GM18502 (cell line): ENCODE data around the gene OTX1.

Experiments used
- ATAC-seq: cut with Tn5 transposase; IDR thresholded peaks from one replicate; pipeline ENCODE4 v1.9.1; 2021; ENCODE audit warnings: mild to moderate bottlenecking; ENCODE audit not compliant: unreplicated experiment, poor library complexity

The OTX1 gene

DNA sequence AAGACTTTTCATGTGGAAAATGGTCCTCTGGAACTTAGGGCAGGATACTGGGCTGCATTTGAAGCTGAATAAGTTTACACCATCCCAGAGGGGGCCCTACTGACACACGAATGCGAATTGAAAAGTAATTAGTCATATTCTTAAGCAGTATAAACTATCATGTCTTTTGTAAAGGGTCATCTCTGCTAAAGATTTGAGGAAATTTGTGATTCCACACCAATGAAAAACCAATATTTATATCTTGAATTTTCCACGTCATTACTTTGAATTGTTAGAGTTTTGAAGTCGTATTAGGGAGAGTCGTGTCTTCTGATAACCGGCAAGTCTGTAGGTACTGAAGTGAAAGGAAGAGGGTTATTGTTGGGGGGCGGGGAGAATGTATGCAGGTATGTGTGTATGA is 4.1 kb upstream of the OTX1 start:
- ATAC-seq, result no peak

DNA sequence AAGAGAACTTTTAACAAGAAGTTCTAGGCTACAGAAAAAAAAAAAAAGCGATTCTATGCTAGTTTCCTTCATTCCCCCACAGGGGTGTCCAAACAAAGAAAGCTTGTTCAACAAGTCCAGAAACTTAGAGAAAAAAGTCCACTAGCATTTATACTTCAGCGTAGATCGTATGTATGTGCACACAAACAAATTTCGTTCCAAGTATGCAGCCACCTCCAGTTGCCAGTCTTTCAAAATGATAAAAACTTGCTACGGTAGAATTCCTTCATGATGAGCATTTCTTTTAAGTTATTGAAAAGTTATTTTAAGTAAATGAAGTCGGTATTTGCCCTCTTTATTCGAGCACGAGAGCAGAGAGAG is 3.7 kb upstream of the OTX1 start:
- ATAC-seq, result no peak

DNA sequence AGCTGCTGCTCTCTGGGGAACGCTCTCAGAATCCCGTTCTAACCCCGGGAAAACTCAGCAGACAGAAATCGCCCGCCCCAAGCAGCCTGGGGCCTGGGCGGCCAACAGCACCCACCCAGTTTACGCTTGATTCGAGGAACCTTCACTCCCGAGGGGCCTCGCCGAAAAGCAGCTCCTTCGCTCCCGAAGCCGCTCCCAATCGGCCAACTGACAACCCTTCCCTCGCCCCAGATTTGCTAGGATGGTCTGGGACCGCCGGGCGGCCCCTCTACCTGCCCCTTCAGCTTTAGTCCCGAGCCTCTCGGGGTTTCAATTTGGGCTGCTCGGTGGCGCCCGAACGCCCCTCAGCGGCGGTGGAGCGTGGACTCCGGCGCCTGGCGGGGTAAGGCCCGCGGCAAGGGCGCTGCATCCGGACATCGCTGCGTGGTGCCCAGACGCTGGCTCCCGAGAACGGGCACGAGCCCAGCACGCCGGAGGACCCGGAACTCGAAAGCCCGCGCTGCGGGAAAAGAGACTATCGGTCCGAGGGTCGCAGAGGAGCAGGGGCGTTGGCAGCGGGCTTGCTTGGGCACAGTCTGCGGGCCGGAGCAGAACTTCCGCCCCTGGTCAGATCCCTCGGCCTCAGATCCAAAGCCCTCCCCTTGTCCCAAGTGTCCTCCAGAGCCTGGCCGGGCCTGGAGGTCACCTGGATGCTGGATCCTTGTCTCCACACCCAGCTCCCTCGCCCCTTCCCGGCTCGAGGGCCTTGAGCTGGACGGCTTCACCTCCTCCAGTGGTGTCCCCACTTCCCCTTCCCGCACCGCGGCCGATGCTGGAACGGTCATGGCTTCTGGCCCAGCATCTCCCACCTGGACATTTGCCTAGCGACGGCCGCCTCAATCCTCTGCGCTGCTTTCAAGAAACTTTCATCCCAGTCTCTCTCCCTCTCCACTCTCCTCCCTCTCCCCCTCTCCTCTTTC is 3.0 kb upstream of the OTX1 start:
- no peak for ATAC-seq

DNA sequence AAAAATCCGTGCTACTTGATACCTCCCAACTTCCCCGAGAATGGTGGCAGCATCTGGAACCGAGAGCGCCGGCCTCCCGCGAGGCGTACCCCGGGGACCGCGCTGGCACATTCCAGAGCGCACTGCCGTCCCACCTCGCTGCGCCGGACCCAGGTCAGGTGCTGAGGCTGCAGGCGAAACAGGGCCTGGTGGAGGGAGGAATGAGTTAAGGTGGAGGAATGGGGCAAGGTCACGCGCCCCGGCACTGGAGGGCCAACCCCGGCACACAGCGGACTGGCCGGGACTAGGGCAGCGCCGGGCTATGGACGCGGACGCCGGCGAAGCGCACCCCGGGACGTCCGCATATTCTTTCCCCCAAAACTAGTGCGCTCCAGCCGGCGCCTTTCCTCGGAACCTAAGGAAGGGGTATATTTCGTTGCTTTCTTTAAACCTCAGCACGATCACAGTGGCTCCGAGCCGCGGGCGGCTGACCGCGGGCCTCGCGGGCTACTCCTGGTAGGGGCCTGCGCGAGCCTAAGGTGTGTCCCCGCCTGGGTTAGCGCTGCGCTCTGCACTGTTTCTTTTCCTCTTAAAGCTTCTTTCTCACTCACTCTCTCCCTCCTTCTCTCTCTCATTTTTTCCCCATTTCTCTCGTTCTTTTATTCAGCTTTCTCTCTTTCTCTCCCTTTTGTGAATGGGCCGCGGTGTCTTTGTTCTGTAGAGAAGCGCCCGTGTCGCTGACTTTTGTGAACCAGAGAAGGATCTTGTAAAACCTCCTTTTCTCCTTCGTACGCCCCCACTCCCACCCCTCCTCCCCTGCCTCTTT is 2.1 kb upstream of the OTX1 start:
- ATAC-seq, result no peak

DNA sequence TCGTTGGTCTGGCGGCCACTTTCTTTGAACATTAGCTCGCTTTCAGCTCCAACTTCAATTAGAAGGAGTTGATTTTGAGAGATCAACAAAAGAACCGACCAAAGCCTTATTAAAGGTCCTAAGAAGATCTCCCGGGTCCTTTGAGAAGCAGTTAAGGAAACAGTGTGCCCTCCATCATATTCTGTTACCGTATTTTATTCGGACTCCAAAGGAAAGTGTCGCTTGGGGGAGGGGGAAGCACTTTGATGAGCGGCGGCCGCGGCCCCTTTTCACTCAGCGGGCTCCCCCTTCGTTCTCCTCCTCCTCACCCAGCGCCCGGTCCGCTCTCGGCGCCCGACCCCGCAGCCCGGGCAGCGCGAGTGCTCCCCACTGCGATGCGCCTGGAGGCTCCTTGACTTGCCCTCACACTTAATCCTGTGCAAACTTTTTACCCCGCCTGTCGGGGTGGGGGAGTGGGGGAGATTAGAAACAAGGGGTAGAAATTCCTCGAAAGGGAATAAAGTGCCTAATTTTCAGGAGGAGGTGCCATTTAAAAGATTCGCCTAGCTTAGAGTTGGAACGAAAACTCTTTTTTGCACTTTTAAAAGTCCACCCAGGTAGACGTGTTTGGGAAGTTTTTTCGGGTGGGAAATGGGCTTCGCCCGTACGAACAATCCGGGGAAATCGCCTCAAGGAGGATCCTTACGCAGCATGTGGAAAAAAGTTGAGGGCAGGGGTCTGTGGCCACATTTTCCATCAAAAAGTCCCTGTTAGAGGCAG is 1.2 kb upstream of the OTX1 start:
- no peak for ATAC-seq

DNA sequence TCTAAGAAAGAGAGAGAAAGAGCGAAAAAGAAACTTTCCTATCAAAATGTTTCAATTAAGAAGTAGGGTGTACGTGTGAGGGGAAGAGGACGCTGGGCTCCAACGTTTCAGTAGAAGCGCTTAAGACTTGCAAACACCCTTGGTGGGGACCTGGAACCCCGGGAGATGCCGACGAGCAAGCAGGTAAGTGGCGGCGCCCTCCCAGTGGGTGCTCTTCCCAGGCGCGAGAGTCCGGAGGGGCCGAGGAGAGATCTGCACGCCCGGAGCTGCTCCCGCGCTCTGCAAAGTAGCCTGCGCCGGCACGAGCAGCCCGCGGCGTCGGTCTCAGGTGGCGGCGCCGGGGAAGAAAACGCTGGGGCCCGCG is 678 bp upstream of the OTX1 start:
- peak; percentile 38 for ATAC-seq

DNA sequence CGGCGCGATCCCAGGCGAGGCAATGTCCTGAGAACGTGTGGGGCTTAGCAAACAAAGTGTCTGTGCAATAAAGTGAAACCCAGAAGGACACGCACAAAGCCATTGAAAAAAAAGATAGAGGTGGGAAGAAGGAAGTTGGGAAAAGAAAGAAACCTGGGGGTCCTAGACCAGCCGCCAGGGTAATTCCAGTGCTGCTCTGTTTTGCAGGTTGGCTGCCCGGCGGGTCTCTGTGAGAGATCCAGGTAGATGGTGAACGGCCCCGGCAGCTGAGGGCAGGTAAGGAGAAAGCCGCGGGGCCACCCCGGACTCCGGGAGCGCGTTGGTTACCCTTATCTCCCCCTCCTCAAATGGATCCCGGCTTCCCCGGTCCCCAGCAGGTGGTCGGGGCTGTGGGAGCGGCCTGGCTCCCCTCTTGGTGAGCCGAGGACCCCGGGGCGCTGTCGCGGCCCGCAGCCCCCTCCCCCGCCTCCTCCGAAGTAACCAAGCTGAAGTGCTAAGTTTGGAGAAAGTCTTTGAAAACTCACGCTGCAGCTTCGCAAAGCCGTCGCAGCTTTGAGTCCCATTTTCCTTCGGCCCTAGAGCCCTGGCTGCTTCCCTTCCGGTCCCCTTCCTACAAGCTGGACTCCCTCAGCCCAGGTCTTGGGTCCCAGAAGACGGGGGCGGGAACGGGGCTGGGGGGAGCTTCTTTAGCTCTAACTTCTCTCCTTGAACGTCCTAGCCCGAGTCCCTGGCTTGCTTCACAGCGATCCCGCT is 588 bp downstream of the OTX1 start:
- no peak for ATAC-seq

DNA sequence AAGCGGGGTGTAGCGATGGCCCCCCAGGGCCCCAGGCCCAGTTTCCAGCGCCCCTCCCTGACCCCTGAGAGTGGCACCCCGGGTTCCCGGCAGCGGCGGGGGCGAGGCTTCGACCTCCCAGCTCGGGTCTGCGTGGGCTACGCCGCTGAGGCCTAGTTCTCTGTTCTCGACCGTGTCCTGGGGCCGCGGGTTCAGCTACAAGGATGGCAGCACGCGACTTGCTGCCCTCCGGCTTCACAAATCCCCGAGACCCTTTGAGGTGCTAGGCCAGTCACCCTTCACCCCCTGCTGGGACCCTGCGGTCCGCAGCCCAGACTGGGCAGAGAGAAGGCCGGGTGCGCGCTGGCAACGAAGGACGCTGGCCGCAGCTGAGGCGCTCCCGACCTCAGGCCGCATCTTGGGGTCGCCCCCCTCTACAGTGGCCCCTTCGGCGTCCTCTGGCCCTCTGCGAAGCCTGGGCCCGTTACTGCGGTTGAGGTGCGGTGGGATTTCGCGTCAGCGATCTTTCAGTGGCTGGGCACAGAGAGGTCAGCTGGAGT is 1.2 kb downstream of the OTX1 start:
- no peak for ATAC-seq

DNA sequence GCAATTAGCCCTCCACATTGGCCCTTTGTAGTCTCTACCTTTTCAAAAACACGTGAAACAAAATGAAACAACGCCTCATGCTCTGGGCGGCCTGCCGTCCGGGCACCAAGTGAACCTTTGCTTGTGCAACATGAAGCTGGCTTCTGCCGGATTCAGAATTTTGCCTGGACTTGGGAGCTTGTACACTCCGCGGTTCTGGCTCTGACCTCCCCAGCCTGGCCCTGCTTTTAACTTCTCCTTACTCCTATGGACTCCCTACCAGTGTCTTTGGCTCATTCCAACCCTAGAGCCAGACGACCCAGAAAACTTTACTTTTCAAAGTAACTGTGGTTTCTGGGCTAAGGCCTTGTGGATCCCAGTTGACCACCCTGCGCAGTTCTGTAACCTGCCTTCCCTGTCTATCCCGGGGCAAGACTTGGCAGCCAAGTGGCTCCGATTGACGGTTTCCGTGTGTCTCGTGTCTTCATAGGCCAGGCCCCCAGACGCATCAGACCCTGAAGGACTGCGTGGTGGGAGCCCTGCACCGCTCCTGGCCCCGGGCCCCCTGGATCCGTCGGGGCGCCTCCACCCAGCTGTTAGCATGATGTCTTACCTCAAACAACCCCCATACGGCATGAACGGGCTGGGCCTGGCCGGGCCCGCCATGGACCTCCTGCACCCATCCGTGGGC is 1.9 kb downstream of the OTX1 start:
- ATAC-seq, result no peak

DNA sequence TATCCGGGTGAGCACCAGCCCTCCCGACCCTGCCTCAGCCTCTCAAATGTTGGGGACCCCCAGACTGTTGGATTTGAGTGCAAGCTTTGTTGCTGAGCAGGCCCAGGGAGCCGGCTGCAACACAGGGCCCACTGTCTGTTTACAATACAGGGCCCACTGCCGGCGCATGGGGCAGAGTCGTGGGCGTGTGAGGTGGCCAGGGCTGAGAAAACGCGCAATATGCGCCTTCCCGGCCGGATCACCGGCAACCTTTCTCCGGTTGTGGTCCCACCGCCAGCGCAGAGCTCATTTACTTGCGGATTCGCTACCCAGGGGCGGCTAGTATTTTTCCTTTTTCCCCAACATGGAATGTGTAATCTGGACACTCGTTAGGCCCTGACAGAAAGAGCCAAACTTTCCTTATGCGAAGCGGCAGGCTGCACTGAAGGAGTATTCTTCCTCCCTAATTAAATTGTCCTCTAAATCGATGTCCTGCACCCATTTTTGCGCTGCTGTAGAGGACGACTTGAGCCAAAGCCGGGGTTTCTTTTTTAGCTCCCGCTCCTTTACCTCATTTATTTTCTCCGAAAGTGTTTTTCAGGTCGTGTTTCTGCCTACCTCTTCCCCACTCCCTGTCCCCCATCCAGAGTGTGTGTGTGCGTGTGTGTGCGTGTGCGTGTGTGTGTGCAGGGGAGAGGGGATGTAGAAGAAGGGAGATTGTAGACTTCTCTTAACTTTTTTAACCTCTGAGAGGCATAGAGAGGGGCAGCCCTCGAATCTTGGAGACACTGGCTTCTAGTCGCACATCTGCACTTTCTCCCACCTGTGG is 2.7 kb downstream of the OTX1 start:
- ATAC-seq, result no peak

DNA sequence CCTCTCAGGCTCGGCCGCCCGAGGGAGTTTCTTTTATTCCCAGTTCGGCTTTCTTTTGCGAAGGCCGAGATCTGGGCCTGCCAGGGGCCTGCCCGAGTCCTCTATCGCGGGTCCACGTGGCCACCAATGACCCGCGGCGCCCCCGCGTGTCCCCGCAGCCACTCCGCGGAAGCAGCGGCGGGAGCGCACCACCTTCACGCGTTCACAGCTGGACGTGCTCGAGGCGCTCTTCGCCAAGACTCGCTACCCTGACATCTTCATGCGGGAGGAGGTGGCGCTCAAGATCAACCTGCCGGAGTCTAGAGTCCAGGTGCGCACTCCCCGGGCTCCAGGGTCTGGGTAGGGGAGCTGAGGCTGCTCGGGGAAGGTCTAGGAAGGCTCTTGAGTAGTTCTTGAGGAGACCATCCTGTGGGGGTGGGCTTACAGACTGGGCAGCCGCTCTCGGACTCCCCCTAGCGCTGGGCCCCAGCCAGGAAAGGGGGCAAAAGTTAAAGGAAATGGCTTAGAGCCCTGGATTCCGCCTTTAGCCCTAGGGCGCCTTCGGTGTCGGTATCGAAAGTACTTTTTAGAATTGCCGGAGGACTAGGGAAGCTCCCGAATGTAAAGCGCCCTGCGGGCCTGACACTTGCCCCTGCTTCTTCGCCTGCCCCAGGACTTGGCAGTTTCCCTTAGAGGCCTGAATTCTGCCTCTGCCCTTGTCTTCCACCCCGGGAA is 3.4 kb downstream of the OTX1 start:
- no peak for ATAC-seq

DNA sequence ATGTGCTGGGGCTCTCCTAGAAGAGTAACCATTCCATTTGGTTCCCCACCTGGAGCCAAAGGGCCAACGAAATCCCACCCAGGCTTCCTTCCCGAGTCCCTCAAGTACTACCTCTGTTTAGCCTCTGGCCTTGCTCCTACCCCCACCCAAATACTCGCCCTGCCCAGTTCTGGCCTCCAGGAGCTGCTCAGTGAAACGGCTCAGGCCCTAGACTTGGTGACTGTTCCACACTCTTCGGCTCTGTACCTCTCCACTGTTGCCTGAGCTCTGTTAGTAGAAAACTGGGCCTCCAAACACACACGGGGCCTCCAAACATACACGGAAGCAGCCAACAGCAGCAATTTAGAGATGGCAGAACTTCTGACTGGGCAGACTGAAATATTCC is 4.2 kb downstream of the OTX1 start:
- no peak for ATAC-seq

DNA sequence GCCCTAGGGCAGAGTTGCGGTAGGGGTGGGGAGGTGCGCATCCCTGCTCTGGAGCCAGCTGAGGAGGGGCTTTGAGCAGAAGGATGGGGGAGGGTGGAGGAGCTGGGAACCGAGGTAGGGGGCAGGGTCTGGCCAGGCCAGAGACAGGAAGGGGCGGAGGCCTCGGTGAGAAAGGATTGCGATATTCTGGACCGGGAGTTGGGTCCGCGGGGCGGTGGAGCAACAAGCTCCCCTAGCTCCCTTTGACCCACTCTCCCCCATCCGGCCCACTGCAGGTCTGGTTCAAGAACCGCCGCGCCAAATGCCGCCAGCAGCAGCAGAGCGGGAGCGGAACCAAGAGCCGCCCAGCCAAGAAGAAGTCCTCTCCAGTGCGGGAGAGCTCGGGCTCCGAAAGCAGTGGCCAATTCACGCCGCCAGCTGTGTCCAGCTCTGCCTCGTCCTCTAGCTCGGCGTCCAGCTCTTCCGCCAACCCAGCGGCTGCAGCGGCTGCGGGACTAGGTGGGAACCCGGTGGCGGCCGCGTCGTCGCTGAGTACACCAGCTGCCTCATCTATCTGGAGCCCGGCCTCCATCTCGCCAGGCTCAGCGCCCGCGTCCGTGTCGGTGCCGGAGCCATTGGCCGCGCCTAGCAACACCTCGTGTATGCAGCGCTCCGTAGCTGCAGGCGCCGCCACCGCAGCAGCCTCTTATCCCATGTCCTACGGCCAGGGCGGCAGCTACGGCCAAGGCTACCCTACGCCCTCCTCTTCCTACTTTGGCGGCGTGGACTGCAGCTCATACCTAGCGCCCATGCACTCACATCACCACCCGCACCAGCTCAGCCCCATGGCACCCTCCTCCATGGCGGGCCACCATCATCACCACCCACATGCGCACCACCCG is 4.8 kb downstream of the OTX1 start:
- no peak for ATAC-seq

DNA sequence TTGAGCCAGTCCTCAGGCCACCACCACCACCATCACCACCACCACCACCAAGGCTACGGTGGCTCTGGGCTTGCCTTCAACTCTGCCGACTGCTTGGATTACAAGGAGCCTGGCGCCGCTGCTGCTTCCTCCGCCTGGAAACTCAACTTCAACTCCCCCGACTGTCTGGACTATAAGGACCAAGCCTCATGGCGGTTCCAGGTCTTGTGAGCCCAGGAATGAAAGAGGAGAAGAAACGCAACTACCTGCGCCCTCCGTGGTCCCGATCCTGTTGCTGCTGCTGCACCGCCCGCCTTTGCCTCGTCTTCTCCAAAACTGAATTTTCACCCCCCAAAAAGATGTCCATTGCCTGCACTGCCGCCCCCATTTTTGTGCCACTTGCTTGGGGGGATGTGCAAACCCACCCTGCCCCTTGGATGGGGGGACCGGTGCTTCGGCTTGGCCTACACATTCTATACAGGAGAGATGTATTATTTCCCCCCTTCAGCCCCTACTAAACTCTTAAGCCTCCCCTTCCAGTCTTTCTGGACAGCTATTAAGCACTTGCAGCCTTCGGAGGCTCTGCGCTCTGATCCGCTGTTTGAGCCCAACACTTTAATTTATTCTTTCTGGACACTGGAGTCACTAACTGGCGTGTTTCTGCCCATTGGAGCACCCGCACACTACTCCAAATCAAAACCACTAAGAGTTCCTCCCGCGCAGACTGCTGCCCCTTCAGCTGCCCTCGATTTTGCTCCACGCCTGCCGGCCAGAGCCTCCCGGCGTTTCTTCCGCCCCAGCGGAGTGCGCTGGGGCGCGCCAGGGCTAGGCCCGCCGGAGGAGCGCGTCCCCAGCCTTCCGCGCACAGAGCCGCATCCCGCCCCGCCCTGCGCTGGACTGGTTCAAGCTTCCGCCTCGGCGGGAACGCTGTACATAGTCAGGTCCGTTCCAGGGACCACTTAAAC is 5.7 kb downstream of the OTX1 start:
- peak; percentile 27 for ATAC-seq

DNA sequence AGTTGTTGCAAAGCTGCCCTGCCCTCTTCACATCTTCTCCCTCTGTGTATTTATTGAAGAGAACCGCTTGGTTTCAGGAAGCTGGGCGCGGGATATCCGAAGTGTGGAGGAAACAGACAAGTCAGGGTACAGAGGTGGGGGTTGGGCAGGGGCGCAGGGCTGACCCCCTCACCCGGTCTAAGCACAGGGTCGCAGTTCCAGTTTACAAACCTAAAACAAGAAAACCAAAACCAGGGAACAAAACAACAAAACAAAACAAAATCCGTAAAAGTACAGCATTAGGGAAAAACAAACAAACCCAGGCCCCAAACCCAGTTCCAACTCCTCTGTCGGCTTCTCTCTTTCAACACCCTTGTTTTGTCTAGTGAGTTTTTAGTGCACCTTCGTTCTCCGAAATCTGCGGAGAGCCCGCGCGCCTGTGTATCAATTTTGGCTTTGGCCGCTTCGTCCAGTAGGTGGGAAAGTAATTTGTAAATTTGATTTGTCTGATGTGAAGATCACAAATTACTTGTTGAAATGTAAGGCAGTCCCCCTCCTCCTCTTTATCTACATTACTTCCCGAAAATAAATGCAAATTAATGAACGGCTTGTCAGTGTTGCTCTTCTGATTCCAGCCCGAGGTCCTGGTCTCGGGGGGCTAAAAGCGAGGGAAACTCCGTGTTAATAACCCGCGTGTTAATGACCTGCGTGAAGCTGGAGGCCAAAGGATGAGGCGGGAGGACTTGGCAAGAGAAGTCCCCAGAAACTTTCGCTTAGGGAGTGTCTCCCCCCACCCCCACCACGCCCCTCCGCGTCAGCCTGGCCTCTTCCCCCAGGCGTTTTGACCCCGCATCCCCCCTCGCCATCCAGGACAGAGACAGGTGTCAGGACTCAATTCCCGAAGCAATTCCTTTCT is 6.9 kb downstream of the OTX1 start:
- ATAC-seq, result no peak
